NCI-H1417 treated with DMSO at 0.1 percent for 48 hours (cell line): ENCODE results near the gene SPIRE1.
"Not testable (repeated sequence)": the region's sequence is repeated elsewhere in the genome, so short reads cannot be mapped to it uniquely, and the experiment has no call there.

Experiments
- DNase-seq: peaks from one replicate; lab custom pipeline; 2025; lab: John Stamatoyannopoulos, UW

Gene SPIRE1

DNA sequence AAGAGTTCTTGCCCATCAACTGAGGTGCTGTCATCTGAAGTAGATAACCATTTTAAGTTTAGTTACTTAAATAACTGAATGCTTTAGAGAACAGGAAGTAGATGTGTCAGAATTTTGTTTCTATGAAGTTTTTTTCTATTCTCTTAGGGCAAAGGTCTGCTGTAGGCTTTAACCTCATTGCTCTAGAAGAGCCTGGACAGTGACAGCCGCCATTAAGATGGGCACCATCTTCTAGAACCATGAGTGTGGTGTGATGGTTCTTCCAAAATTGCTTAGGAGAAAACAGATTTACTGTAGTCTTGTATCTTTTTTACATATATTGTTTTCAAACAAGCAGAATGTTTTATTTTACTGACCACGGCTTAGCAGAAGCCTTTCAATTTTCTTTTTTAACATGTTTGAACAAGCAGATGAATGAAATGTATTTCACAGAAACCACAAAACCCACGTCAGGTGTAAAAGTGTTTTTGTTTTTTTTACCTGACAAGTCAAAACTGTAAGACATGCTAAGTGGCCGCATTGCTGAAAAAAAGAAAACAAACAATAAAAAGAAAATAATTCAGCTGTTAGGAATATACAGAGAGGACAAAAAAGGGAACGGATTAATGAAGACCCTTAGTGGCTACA lies 172.3 kb downstream of the SPIRE1 start:
- DNase-seq, result no peak

DNA sequence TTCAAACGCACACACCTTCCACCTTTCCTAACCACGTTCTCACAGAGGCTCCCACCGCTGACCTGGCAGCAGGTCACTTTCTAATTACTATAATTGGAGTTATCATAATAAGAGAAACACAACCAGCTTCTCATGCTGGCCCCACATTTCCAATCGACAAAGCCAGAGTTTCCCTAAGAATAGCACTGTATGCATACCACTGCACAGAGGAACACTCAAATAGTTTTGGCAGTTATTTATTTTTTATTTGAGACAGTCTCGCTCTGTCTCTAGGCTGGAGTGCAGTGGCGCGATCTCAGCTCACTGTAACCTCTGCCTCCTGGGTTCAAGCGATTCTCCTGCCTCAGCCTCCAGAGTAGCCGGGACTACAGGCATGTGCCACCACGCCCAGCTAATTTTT lies 176.0 kb downstream of the SPIRE1 start:
- not testable (repeated sequence) for DNase-seq

DNA sequence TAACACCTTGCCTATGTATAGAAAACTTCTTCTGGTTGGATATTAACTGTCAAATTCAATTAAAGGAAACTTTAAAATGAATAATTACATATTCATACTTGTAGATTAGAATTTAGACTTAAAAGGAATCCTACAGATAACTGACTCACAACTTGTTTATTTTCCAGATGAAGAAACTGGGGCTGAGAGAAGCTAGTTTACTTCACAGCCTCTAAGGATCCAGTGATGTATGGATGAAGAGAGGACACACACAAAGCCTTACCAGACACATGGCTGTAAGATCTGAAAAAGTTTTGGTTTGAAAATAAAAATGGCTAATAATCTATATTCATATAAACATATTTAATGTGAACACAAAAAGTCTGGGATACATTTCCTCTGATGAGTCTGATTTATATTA lies 177.9 kb downstream of the SPIRE1 start:
- DNase-seq, result no peak

DNA sequence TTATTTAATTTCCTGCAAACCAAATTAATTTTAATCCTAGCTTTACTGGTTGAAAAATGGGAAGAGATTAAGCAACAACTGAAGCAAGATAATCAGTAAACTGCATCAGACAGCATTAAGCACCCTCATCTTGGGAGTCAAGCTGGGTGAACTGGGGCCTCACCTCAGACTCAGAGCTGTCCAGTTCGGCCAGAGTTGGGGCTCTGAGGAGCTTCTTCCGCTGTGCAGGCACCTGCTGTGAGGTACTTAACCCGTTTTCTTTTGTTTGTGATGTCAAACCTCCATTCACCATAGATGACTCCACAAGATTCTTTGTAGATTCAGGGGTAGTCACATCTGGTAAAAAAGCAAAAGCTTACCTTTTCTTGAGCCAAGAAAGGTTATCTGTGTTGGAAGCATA lies 178.4 kb downstream of the SPIRE1 start:
- DNase-seq, result no peak

DNA sequence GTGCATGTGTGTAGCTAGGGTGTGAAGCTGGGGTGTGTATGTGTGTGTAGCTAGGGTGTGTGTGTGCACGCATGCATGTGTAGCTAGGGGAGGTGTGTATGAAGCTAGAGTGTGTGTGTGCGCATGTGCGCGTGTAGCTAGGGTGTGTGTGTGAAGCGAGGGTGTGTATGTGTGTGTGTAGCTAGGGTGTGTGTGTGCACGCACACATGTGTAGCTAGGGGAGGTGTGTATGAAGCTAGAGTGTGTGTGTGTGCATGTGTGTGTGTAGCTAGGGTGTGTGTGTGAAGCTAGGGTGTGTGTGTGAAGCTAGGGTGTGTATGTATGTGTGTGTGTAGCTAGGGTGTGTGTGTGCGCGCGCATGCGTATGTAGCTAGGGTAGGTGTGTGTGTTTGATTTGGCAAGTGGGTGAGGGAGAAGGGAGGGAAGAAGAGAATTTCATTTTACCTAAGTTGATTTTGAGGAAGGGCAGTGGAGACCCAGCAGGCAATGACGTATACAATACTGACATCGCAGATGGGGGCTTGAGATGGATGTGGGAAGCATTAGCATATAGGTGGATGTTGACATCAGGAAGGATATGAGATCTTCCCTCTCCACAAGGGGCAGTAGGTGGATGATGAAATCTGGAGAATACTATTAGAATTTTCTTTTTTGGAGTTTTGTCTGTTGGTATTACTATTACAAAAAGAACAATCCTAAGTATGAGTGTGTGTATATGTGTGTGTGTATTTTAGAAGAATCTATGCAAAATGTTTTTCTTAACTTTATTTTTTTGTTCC lies 179.4 kb downstream of the SPIRE1 start:
- no peak for DNase-seq

DNA sequence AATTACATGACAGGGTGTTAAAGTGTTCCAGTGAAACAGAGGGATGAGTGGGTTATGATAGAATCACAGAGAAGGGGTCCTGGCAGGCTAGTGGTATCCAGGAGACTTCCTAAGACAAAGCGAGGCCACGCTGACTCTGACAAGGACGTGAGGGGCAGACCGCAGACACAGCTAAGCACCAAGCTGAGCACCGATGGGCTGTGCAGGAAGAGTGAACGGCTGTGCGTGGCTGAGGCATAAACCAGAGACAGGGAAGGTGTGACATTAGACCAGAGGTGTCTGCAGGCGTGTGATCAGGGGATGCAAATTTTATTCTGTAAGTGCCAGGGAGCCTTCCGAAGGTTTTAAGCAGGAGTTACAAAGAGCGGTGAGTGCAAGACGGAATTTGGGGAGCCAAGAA lies 180.3 kb downstream of the SPIRE1 start:
- DNase-seq, result no peak

DNA sequence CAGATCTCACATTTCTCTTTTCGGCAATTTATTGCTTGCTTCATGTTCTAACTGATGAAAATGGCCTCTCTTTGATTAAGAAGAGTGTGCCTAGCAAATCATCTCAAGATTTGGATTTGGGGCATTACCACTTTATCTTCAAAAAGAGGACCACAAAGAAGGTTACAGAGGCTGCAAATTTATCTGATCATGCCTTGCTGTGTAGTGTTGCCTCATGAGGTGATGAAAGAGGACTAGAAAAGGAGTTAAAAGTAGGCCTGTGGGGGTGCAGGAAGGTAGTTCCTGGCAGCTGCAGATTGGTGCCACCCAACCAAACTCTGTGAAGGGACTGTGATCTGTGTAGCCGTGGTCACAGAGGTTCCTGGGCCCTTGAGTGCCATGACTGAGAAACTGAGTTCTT lies 181.0 kb downstream of the SPIRE1 start:
- no peak for DNase-seq

DNA sequence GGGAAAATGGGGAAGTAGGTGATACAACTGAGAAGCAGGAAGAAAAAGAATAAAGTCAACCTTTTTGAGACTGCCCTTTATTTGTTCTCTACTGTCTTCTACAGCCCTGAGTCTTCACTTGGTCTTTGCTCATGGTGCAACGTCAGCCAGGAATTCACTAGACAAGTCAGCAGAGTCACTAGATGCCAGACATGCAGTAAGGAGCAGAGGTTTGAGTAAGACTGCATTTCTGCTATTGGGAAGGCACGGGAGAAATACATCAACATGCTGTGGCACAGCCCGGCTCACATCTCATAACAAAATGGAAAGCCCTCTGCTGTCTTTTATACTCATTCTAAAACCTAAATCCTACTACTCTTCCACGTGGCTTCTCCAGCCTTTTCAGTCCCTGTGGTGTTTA lies 183.0 kb downstream of the SPIRE1 start:
- DNase-seq, result no peak

DNA sequence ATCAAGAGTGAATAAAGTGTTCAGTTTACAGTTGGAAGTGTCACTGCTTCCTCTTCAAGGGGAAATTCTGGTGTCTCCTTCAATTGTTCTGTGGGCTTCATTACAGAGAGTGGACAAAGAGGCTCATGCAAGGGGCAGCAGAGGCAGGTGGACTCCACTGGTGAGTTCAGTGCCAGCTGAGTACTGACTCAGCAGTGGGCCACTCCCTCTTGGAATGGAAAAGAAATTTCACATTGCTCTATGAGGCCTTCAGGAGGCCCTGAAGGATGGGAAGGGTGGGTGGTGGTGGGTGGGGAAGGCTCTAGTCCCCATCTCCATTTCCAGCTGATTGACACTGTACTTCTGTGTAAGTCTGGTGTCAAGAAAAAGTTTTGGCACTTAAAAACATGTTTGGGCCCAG lies 183.8 kb downstream of the SPIRE1 start:
- no peak for DNase-seq

DNA sequence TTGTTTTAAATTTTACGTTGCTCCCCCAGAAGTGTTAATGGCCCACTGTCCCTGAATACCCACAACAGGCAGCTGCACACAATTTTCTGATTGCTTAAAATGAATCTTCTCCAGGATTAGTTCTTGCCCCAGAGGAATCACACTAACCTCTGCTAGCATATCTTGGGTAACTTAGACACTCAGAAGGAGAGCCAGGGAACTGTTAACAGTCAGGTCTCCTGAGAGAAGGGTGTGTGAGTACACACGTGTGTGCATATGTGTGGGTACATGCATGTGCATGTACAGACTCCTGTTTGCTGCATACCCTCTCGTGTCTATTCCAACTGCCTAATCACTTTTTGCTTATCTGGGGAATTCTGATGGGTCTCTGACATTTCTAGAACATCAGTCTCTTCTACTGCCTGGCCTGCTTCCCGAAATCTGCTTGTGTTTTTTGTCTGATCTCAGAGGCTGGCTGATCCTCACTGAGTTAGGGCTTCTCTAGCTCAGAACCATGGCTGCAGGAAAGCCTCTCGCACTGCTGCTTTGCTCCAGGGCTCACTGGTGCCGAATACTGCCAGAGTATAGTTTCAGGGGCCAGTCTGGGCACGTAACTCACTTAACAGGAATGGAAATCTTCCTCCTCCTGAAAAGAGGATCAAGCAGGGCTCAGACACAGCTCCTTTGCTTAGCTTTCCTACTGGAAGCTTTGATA lies 187.4 kb downstream of the SPIRE1 start:
- no peak for DNase-seq

DNA sequence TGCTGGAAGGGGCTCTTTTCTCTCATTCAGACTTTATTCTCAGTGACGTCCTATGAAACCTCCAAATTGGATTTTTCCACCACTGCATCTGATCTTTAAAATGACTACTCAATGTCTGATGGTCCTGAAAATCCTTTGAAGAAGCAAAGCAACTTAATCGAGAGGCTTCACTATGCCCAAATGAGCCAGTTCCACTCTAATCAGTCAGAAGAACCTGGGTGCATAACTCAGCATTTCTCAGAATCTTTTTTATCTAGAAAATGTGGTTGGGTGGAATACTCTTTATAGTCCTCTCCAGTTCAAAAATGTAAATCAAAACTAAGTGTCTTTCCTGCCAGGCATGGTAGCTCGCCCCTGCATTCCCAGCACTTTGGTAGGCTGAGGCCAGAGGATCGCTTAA lies 189.5 kb downstream of the SPIRE1 start:
- DNase-seq, result no peak

DNA sequence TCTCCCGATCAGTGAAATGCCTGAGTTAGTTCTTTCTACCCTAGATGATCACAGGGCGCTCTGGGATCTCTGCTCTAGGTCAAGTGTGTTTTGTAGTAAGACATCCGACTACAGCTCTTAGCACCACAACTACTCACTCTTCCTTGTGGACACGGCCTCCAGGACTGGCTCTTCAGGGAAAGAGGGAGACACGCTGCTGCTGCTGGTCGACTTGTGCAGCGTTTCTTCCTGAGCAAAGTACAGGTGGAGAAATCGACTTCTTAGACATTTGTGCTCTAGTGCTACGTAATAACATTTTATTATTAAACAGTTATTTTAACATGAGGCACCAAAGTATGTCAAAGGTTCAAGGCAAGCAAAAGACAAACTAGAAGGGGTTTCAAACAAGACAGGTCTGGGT lies 193.2 kb downstream of the SPIRE1 start:
- no peak for DNase-seq

DNA sequence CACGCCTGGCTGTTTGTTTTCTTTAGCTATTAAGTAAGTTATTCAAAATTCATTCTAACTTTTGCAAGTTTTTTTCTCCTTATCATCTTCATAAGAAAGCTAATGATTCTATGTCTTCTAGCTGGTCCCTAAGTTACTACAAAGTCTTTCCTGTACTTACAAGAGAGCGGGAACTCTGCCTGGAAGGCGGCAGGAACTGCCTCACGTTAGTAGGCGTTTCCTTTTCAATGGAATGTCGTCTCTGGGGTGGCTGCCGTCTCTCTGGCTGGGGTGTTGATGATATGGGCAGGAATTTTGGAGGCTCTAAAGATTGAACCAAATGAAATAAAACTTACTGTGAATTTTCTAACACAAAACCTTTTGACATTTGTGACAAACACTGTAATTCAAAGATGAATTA lies 194.7 kb downstream of the SPIRE1 start:
- DNase-seq, result no peak

DNA sequence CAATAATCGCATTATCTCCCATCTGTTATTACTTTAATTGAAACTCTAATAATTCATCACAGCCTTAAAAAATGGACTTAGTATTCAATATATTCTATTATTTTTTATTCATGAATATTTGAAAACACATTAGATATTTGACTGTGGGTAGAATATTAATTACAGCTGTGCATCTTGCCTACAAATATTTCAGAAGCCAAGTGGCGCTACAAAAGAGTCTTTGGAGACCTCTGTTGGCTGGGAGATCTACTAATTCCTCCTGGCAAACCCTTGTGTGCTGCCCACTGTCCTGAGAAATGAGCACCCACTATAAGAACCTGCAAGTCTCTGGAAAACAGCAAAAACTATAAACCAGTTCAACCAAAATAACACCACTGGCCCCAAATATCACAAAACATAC lies 195.7 kb downstream of the SPIRE1 start:
- DNase-seq, result no peak

DNA sequence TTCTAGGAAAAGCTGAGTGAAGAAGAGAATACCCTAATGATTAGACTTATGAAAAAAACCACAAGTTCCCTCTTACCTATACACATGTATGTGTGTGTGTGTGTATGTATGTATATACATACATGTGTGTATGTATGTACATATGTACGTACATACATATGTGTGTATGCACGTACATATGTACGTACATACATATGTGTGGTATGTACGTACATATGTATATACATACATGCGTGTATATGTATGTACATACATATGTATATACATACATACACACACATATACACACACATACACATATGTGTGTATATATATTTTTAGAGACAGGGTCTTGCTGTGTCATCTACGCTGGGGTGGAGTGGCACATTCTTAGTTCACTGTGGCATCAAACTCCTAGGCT lies 196.6 kb downstream of the SPIRE1 start:
- no peak for DNase-seq

DNA sequence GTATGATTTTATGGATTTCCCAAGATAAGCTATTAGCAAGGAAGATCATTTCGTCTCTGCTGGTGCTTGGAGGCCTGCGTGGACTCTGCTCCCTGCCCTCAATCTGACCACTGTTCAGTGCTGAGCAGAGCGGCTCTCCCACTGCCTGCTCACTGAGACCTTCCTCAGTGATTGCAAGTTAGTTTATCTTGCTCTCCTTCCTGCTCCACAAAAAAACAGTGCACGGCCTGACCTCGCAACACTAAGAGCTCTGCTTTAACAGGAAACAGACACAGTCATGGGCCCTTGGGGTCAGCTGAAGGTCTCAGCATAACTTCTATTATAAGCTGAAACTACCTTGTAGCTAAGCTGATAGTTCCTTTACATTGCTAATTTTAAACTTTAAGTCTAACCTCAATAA lies 197.0 kb downstream of the SPIRE1 start:
- no peak for DNase-seq

DNA sequence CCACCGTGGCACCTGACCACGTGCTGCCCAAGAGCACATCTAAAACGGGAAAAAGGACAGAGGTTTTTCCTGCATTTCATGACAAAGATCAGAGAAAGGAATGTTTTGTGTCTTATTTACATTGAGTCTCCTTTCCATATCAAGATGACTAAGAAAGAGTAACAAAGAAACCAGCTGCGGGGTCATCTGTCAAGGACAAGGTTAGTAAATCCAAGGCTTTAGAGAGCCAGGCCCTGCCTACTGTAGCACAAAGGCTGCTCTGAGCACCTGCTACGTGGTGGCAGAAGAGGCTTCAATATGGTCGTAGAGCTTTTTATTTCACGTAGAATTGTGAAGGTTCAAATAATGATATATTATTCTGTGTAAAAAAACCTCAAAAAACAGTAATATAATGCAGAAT lies 199.1 kb downstream of the SPIRE1 start:
- DNase-seq, result no peak

DNA sequence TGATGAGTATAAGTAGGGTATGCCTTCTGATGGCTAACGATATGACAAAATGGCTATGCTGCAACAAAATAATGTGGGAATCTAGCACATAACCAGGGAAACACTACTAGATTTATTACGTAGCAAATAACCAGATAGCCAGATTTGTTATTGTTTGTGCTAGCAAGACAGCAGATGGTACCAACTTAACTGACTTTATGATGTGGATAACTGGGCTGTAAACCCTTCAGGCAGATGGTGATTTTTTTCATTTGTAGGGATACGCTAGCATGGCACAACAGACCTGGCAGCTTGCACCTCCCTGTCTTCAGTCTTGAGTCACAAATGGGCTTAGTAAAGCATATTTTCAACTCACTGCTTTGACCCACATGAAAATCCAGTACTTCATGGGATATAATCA lies 201.5 kb downstream of the SPIRE1 start:
- DNase-seq, result no peak

DNA sequence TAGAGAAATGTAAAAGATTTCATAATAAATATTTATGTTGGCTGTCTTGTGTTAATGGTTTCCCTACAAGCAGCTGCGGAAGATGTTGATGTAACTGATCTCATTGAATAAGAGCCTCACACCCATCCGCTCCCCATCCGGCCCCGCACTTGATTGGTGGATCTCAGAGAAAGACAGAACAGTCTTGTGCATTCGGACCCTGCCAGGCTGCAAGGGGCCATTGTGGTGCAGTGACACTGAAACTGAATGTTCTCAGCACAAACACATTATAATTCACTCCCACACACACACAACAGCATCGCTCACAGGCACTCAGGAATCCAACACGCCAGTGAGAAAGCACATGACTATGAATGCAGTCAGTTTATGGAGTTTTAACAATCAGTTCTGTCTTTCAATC lies 202.4 kb downstream of the SPIRE1 start:
- DNase-seq, result no peak

DNA sequence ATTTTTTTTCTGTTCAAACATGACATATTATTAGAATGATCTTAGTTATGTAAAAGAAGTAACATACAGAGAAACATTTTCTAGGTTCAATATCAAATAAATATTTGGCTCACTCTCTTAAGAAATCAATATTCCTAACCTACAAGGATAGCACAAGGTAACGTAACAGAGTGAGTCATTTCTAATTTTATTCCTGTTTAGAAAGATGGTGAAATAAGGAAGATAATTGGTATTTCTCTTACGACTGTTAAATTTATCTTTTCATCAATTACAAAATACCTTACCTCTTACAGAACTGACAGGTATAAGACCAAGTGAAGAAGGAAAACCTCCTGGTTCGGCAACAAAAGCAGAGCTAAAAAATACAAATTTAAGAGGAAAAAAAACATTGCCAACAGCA lies 205.1 kb downstream of the SPIRE1 start:
- DNase-seq, result no peak

DNA sequence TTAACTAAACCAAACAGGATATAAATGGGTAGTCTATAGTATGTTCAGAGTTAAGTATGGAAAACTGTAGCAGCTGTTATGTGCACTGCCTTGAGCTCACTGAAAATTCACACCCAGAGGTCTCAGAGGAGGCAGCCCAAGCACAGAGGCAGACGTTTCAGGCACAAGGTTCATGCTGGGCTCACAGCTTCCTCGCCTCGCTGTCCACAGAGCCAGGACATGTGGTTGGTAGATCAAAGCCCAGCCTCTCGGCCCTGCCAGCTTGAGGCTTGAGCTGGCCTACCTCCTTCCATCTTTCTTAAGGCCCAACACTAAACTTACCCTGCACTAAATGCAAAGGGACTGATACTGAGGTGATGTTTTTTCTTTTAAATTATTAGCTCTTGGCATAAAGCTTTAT lies 206.5 kb downstream of the SPIRE1 start:
- DNase-seq, result no peak

DNA sequence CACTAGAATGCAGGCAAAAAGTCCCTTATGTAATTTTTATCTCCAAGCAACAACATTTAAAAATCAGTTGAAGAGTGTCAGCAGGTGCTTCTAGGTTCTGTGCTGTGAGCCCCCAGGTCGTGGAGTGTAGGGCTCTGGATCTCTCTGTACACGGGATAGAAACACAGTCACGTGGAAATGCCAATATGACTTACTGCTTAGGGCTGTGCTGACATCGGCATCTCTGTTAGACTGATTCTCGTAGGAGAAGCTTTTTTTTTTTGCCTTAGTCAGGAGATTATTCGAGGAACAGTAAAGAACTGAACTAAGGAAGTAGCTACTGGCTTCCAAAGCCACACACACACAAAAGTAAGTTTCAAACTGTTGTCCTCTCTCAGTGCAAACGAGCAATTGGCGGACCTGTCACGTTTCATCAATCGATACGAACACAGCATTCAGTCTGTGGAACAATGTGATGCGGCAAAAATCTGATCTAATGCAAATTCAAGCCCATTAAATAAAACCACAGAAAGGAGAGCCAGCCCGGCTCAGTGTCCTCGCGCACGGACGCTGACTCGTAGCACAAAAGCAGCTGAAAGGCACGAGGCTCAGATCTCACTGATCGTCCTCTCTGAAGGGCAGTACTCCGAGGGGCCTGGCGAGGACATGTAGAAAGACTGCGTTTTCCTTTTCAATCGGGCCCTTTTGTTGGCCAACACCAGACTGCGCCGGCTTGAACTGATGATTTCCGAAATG lies 208.7 kb downstream of the SPIRE1 start:
- no peak for DNase-seq

DNA sequence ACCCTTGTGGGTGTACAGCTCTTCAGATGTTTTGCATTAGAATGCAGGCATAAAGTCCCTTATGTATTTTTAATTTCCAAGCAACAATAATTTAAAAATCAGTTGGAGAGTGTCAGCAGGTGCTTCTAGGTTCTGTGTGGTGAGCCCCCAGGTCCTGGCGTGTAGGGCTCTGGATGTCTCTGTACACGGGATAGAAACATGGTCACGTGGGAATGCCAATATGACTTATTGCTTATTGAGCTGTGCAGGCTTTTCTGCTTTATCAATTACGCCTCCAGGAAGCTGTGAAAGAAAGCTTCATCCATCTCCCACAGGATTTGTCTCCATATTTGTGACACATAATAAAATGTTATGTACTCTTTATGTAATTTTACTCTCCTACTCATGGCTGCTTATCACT lies 212.4 kb downstream of the SPIRE1 start:
- DNase-seq, result no peak
